Ishikawa (cell line): ENCODE measurements around the gene TMEM245.

Experiments used
- CEBPB ChIP-seq: IDR thresholded peaks from 2 replicates; pipeline ENCODE4 v1.6.1; 2012
- CREB1 ChIP-seq: IDR thresholded peaks from 2 replicates; pipeline ENCODE4 v1.6.1; 2012; ENCODE audit warnings: low read depth
- EGR1 ChIP-seq: IDR thresholded peaks from 2 replicates; pipeline ENCODE4 v1.6.1; 2012
- EP300 ChIP-seq: IDR thresholded peaks from 2 replicates; pipeline ENCODE4 v1.6.1; 2012; ENCODE audit warnings: borderline replicate concordance
- FOXM1 ChIP-seq: IDR thresholded peaks from 2 replicates; pipeline ENCODE4 v1.6.1; 2012; ENCODE audit warnings: low read depth, borderline replicate concordance
- MAX ChIP-seq: IDR thresholded peaks from 2 replicates; pipeline ENCODE4 v1.6.1; 2012
- NFIC ChIP-seq: IDR thresholded peaks from 2 replicates; pipeline ENCODE4 v1.6.1; 2012
- RAD21 ChIP-seq: IDR thresholded peaks from 2 replicates; pipeline ENCODE4 v1.6.1; 2012; ENCODE audit warnings: low read depth
- REST ChIP-seq: IDR thresholded peaks from 2 replicates; pipeline ENCODE4 v1.6.1; 2012; ENCODE audit warnings: low read depth, mild to moderate bottlenecking
- TAF1 ChIP-seq: IDR thresholded peaks from 2 replicates; pipeline ENCODE4 v1.6.1; 2012; ENCODE audit warnings: low read depth, mild to moderate bottlenecking
- TCF12 ChIP-seq: IDR thresholded peaks from 2 replicates; pipeline ENCODE4 v1.6.1; 2012; ENCODE audit warnings: low read depth
- TEAD4 ChIP-seq: IDR thresholded peaks from 2 replicates; pipeline ENCODE4 v1.6.1; 2012
- USF1 ChIP-seq: IDR thresholded peaks from 2 replicates; pipeline ENCODE4 v1.6.1; 2012
- YY1 ChIP-seq: IDR thresholded peaks from 2 replicates; pipeline ENCODE4 v1.6.1; 2012; ENCODE audit warnings: low read depth
- ZBTB7A ChIP-seq: IDR thresholded peaks from 2 replicates; pipeline ENCODE4 v1.6.1; 2012; ENCODE audit warnings: low read depth

The TMEM245 gene

DNA sequence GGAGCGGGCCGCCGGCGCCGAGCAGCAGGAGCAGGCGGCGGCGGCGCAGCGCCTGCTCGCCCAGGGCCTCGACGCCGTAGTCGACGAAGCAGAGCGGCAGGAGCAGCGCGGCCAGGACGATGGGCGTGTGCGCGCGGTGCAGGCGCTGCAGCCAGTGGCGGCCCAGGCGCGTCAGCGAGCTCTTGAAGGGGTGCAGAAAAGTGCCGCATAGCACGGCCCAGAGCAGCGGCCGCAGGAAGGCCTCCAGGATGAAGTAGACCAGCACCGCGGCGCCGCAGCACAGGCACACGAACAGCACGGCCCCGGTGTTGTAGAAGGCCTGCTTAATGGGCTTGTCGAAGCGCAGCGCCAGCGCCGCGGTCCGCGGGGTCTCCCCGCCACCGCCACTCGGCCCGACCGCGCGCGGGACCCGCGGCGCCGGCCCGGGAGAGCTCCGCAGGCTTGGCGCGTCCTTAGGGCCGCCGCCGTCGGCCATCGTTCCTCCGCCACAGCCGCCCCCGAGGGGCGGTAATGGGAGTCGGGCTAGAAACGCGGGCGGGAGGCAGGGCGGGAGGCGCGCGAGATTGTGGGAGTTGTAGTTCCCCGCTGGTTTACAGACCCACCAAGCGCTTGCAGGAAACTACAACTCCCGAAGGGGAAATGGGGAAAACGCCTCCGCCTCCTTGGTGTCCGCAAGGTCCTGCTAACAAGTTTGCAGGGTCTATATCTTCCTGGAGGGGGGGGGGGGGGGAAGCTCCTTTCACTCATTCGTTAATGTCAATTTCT, at the start of gene TMEM245:
TSS of gene TMEM245 (minus strand) at position 509 of the 765 bp plus-strand sequence. CDS start at position 475, 34 bp downstream.
- no peak for TF ChIP-seq NFIC
- peak; percentile 85; the same call in 1 of the 2 replicates for TF ChIP-seq MAX
- TF ChIP-seq EGR1 = peak; percentile 65
- TF ChIP-seq TEAD4 = no peak
- peak; percentile 87 for TF ChIP-seq YY1
- no peak; the same call in 1 of the 2 replicates for TF ChIP-seq RAD21
- TF ChIP-seq FOXM1 = no peak
- peak; percentile 46; the same call in 1 of the 2 replicates for TF ChIP-seq CREB1
- no peak; the same call in 1 of the 2 replicates for TF ChIP-seq CEBPB
- peak; percentile 7; the same call in 1 of the 2 replicates for TF ChIP-seq USF1
- peak; percentile 69 for TF ChIP-seq TCF12
- TF ChIP-seq EP300 = no peak
- peak; percentile 28 for TF ChIP-seq ZBTB7A
- peak; percentile 87; the same call in 1 of the 2 replicates for TF ChIP-seq TAF1
- TF ChIP-seq REST = no peak

- TF ChIP-seq REST (no peak), CEBPB (no peak), NFIC (no peak), TEAD4 (no peak), ZBTB7A (no peak)
Observed at GRCh38 chr9:109168170-109168569, 48.4 kb upstream of the TMEM245 start.

DNA sequence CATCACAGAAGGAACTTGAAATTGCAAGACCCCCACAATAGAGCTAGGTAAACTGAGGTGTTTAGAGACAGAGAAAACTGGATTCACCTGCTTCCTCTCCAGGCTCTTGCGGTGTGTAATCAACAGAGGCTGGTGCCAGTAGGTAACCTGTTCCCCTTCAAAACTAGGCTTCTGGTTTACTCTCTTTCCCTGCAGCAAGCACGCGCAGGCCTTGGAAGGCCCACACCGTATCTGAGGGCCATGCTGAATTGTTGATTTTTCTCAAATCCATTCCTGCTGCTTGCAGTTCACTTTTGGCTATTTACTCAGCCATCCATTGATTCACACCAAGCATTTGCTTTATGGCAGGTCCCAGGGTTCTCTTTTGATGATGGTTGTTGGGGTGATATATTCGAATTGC, 48.0 kb upstream of the TMEM245 start:
- TF ChIP-seq TAF1 = no peak
- TF ChIP-seq NFIC = no peak
- no peak for TF ChIP-seq EP300
- no peak for TF ChIP-seq USF1
- no peak for TF ChIP-seq TCF12
- TF ChIP-seq CREB1 = no peak
- TF ChIP-seq CEBPB = no peak
- no peak for TF ChIP-seq TEAD4
- TF ChIP-seq MAX = no peak
- no peak for TF ChIP-seq EGR1
- no peak for TF ChIP-seq YY1
- no peak for TF ChIP-seq RAD21
- TF ChIP-seq ZBTB7A = no peak
- no peak for TF ChIP-seq FOXM1
- TF ChIP-seq REST = no peak

DNA sequence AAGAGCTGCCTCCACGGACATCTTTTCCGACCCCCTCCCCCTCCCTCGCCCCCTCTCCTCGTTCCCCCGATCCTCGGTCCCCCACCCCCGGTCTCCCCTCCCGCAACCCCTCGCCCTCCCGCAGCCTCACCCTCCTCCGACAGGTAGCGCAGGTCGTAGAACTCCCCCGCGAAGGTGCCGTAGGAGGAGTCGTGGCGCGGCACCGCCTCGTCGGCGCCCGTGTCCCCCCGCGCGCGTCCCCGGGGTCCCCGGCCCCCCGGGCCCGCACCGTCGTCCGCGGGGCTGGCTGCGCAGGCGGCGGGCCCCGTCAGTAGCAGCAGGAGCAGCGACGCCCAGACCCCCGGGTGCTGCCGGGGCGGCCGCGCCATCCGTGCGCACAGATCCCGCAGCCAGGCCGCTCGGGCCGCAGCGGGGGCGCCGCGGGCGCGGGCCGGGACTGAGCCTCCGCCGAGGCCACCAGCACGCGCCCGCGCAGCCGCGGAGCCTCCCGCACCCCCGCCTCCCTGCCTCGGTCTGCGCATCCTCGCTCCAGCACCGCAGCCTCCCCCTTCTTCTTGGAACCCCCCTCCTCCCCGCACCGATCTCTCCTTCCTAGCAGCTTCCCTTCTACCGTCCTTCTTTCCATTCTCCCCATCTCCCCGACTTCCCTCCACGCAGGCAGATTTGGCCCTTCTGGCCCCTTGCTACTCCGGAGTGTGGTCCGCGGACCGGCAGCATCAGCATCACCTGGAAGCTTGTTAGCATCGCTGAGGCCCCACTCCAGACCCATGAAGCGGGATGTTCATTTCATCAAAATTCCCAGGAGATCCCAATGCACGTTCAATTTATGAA, 47.2 kb upstream of the TMEM245 start, which contains the start of gene FRRS1L:
TSS of gene FRRS1L (minus strand) at position 479 of the 831 bp plus-strand sequence. CDS start at position 368, 111 bp downstream.
- TF ChIP-seq USF1 = no peak
- TF ChIP-seq CEBPB = no peak
- TF ChIP-seq RAD21 = no peak
- TF ChIP-seq FOXM1 = no peak
